K562 (cell line): ENCODE data around the gene RFC2. TPM values are rescaled to one million over a fixed set of nuclear protein-coding genes. Genes with fewer than 3 reads are reported as not detected.

Source experiments
- CBFB ChIP-seq: sonication (generic); formaldehyde crosslinking; IDR thresholded peaks from 2 replicates; pipeline ENCODE4 v1.4.0; 2020; ENCODE audit warnings: mild to moderate bottlenecking, missing genetic modification reagents
- EP300 ChIP-seq: IDR thresholded peaks from 2 replicates; pipeline ENCODE4 v1.6.1; 2012; ENCODE audit warnings: low read length, improper control_type of control experiment
- EP400 ChIP-seq: fragments of 450-650 bp; IDR thresholded peaks from 2 replicates; pipeline ENCODE4 v1.6.1; 2017; ENCODE audit warnings: antibody characterized with exemption, mild to moderate bottlenecking, moderate library complexity
- FOXP4 ChIP-seq: sonication (generic); formaldehyde crosslinking; IDR thresholded peaks from 2 replicates; pipeline ENCODE4 v1.8.0; 2022; ENCODE audit warnings: mild to moderate bottlenecking, missing genetic modification reagents, borderline replicate concordance
- ILF3 ChIP-seq: fragments of 450-650 bp; IDR thresholded peaks from 2 replicates; pipeline ENCODE4 v1.6.1; 2018; ENCODE audit warnings: antibody characterized with exemption, mild to moderate bottlenecking, moderate library complexity, borderline replicate concordance
- LCOR ChIP-seq: sonication (generic); formaldehyde crosslinking; IDR thresholded peaks from 2 replicates; pipeline ENCODE4 v1.8.0; 2022; ENCODE audit warnings: mild to moderate bottlenecking, missing genetic modification reagents
- MIER1 ChIP-seq: fragments of 450-650 bp; IDR thresholded peaks from 2 replicates; pipeline ENCODE4 v1.6.1; 2016; ENCODE audit warnings: antibody characterized with exemption, mild to moderate bottlenecking, low read depth
- MTF1 ChIP-seq: fragments of 250-450 bp; sonication (Bioruptor Pico); IDR thresholded peaks from 2 replicates; pipeline ENCODE4 v1.9.0; 2021; ENCODE audit warnings: moderate library complexity, mild to moderate bottlenecking, inconsistent platforms, borderline replicate concordance
- NELFE ChIP-seq: IDR thresholded peaks from 2 replicates; pipeline ENCODE4 v1.6.1; 2011; ENCODE audit warnings: mild to moderate bottlenecking; ENCODE audit not compliant: insufficient read depth, insufficient read length
- NFE2 ChIP-seq: IDR thresholded peaks from 2 replicates; pipeline ENCODE4 v1.6.1; 2014; ENCODE audit warnings: antibody characterized with exemption, low read depth
- PHTF2 ChIP-seq: fragments of 250-450 bp; sonication (Bioruptor Pico); IDR thresholded peaks from 2 replicates; pipeline ENCODE4 v1.5.0; 2021; ENCODE audit warnings: mild to moderate bottlenecking
- RAD51 ChIP-seq: fragments of 450-650 bp; IDR thresholded peaks from 2 replicates; pipeline ENCODE4 v1.7.1; 2016; ENCODE audit warnings: low read depth, mild to moderate bottlenecking, borderline replicate concordance
- SMARCC2 ChIP-seq: fragments of 450-650 bp; IDR thresholded peaks from 2 replicates; pipeline ENCODE4 v1.6.1; 2017; ENCODE audit warnings: antibody characterized with exemption, moderate library complexity, mild to moderate bottlenecking, low read depth
- STAG1 ChIP-seq: sonication (generic); formaldehyde crosslinking; IDR thresholded peaks from 2 replicates; pipeline ENCODE4 v1.5.0; 2020; ENCODE audit warnings: missing genetic modification reagents, borderline replicate concordance
- SUPT5H ChIP-seq: fragments of 450-650 bp; IDR thresholded peaks from 2 replicates; pipeline ENCODE4 v1.6.1; 2016
- ZBTB17 ChIP-seq: fragments of 450-650 bp; formaldehyde crosslinking; IDR thresholded peaks from 2 replicates; pipeline ENCODE4 v1.4.0; 2020; ENCODE audit warnings: mild to moderate bottlenecking
- ZBTB40 ChIP-seq, 2 experiments: fragments of 450-650 bp in 1 of 2; sonication (generic) in 1 of 2; formaldehyde crosslinking in 1 of 2; IDR thresholded peaks; 2 replicates each; pipeline versions ENCODE4 v1.7.1 to v1.9.0; 2016 to 2022; ENCODE audit warnings: inconsistent platforms in 1 of 2, mild to moderate bottlenecking in 1 of 2, missing genetic modification reagents in 1 of 2
- ZEB2 ChIP-seq: fragments of 450-650 bp; IDR thresholded peaks from 2 replicates; pipeline ENCODE4 v1.6.1; 2016
- ZNF121 ChIP-seq: sonication (generic); formaldehyde crosslinking; conservative IDR thresholded peaks from 2 replicates; pipeline ENCODE4 v1.8.0; 2022; ENCODE audit warnings: missing genetic modification reagents
- ZNF239 ChIP-seq: fragments of 250-450 bp; sonication (Bioruptor Pico); IDR thresholded peaks from 2 replicates; pipeline ENCODE4 v1.4.0; 2020; ENCODE audit warnings: mild to moderate bottlenecking
- polyA plus RNA-seq, 8 experiments: library from polyadenylated mRNA; depleted of rRNA in 4 of 8; stranded (reverse) in 5 of 8; unstranded in 3 of 8; fragments of >200 nt; fragmentation: Nextera tagmentation in 2 of 8; fragmentation: Illumina TruSeq in 1 of 8; extraction: Ambion mirVana in 2 of 8; extraction: Trizol in 1 of 8; gene quantifications; 2 replicates each; pipeline versions ENCODE4 v1.2.1 to v1.2.3, GENCODE V29; 2011 to 2014; ENCODE audit warnings: inconsistent platforms in 1 of 8, missing spikeins in 1 of 8
- total RNA-seq, 7 experiments: library from RNA; depleted of rRNA in 6 of 7; stranded (reverse); fragments of >200 nt in 6 of 7; fragmentation: Illumina TruSeq in 2 of 7; extraction: Trizol in 2 of 7; gene quantifications; 2 replicates each; pipeline versions ENCODE4 v1.2.1 to v1.2.3, GENCODE V29; 2011 to 2021; ENCODE audit warnings: low replicate concordance in 1 of 7

RFC2 gene
- total and polyA plus RNA-seq, 9 of the 15 experiments (the other 6 are each of a cell fraction or from before 2014, with no cell fraction given) = 32.5 to 161 (median 102) TPM

GRCh38 chr7:74233655-74234285 is 20.4 kb downstream of the RFC2 start (continued):
- TF ChIP-seq SMARCC2 (peak; percentile 60; the same call in 1 of the 2 replicates), LCOR (CRISPR knock-in tag) (peak; percentile 81), STAG1 (CRISPR knock-in tag) (no peak), ZEB2 (no peak), CBFB (CRISPR knock-in tag) (no peak), FOXP4 (CRISPR knock-in tag) (no peak), ILF3 (no peak), RAD51 (no peak), EP300 (peak; percentile 56), MIER1 (no peak), NFE2 (no peak), NELFE (no peak), MTF1 (CRISPR knock-in tag) (no peak), ZNF239 (CRISPR knock-in tag) (no peak), ZBTB40 (IDR thresholded peaks at IDR 0.05) (no peak), ZBTB40 (CRISPR knock-in tag; IDR thresholded peaks at IDR 0.05) (no peak), PHTF2 (CRISPR knock-in tag) (no peak), ZNF121 (CRISPR knock-in tag) (no peak), EP400 (no peak), SUPT5H (no peak; the same call in 1 of the 2 replicates), ZBTB17 (CRISPR knock-in tag) (no peak)
